Measurements from ENCODE around the gene SYT5.

Gene SYT5

DNA sequence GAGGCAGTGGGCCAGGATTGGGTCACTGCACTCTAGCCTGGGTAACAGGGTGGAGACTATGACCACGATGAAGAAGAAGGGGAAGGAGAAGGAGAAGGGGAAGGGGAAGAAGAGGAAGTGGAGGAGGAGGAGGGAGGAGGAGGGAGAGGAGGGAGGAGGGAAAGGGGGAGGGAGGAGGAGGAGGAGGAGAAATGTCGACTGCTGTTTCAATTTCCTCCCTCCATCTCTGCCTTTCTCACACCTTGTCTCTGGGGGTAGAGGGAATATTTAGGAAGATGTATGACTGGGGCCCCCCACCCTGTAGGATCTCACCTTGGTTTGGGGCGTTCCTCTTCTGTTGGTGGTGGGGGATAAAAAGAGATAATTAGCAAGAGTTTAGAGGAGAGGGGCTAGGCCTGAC, 34.9 kb downstream of the SYT5 start:
- no peak for DNase-seq

- no peak for DNase-seq
Measured at GRCh38 chr19:55141696-55142095, 38.4 kb downstream of the SYT5 start.

DNA sequence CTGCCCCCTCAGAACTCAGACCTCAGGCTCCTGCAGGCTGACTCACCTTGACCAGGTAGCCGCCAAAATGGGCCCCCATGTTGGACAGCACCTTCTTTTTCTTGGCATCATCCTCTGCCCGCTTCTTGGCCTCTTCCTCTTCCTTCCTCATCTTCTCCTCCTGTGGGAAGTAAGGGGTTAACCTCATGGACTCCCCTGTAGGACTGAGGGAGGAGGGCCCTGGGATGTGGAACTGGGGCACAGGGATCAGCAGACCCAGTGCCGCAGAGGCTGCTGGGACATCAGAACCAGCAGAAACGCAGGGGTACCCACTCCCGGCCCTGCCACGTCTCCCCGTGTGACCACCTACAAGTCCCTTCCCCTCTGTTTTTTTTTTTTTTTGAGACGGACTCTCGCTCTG, 42.2 kb downstream of the SYT5 start:
- no peak for DNase-seq

DNA sequence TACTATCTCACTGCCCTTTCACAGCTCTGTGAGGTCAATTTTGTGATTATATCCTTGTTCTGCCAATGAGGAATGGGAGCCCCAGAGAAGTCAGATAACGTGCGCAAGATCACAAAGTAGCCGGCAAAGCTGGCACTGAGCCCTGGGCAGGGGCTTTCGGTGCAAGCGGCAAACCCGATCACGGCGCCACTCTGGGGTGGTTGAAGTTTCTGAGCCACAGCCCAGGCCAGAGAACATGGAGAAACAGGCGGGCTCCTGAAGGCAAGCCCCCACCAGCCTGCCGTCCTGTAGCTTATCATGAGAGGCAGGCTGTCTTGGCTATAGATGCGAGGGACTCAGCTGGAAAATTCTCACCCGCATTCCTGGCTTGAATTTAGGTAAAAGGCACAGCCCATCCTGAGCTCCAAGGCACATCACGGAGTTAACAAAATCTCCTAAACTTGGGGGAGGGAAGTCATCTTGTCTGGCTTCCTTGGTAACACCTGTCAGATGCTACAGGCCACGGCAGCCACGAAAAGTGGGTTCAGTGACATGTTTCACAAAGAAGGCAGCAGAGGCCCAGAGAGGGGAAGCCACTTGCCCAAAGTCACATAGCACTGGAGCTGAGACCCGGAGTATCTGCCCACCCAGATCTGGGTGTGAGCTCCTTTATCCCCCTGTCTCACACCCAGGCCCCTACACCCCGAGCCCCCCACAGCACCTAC, 43.5 kb downstream of the SYT5 start:
- DNase-seq, result no peak

DNA sequence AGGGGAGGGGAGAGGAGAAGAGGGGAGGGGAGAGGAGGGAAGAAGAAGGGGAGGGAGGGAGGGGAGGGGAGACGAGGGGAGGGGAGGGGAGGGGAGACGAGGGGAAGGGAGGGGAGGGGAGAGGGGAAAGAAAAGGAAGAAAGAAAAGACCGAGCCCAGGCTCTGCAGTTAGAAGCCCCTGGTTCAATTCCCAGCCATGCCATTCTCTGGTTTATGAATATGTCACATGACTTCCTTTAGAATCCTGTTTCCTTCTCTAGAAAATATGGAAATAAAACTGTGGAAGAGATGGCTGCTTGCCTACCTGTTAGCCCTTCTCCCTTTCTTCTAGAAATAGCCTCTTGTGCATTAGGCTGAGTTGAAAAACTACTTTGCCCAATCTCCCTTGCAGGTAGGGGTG, 45.4 kb downstream of the SYT5 start:
- DNase-seq, result no peak

DNA sequence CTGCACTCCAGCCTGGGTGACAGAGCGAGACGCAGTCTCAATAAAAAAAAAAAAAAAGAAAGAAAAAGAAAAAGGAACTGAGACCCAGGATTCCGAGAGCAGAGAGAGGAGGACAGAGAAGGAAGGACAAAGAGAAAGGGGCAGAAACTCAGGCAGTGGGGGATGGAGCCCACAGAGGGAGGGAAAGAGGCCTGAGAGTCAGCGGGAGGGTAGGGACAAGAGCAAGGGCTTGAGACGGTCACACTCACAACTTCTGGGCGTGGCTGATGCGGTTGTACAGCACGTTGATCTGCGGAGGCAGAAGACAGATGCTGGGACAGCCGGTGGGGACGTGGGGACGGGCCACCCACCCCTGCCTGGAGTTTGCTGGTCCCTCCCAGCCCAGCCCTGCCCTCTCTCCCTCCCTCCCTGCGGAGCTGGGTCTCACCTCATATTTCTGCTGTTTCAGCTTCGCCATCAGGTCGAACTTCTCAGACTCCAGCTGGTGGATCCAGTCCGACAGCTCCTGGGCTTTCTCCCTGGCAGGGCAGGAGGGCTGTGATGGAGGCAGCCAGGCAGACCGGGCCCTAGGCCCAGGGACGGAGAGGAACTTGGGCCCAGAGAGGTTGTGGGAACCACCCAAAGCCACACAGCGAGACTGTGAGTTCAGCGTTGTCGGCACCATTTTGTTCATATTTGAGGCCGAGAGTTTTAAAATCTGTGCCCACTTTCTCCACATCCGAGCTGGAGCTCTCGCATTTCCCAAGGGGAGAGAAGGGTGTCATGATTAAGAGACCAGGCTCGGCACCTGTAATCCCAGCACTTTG, 46.2 kb downstream of the SYT5 start:
- no peak for DNase-seq

DNA sequence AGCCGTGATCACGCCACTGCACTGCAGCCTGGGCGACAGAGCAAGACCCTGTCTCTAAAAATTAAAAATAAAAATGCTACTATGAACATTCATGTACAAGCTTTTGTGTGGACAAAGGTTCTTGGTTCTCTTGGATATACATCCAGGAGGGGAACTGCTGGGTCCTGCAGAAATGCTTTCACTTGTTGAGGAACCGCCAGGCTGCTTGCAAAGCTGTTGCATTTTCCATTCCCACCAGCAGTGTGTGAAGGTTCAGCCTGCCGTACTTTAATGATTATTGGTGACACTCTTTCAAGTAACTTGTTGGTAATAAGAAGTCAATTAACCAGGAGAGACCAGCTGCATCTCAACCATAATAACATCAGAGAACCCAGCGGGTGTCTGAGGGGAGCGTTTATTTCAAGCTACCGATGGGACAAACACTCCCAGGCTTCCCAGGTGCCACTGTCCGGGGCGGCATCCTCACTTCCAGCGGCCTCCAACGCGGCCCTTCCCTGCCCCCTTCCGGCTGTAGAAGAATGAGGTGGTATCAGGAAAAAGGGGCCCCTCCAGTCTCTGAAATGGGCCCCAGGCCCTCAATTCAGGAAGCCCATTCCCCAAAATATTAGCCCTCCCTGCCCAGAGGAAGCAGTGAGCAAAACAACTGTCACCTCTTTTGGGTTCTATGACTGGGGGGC, 47.5 kb downstream of the SYT5 start:
- no peak for DNase-seq

GRCh38 chr19:55131421-55131820, 48.7 kb downstream of the SYT5 start:
- DNase-seq, result no peak

All from NCI-H1930 (cell line).